Right atrium auricular region (tissue), 2 donors: ENCODE measurements around the gene NUDCD3. TPM values are rescaled to one million over a fixed set of nuclear protein-coding genes. Genes with fewer than 3 reads are reported as not detected.

Source experiments
- DNase-seq: peaks from one replicate; pipeline ENCODE4 v3.0.0-alpha.2; 2019; ENCODE audit warnings: low spot score
- H3K27ac ChIP-seq, 2 donors: fragments of 200-600 bp; sonication (generic); 1 replicate in 1 of 2; 2 replicates in 1 of 2; pipeline ENCODE4 v1.5.1; 2016 to 2019
- H3K27me3 ChIP-seq, 2 donors: fragments of 200-600 bp; sonication (generic); one replicate each; pipeline versions ENCODE4 v1.5.1 to v1.6.0; 2017 to 2019
- H3K36me3 ChIP-seq: fragments of 200-600 bp; sonication (generic); one replicate; pipeline ENCODE4 v1.5.1; 2016
- H3K4me1 ChIP-seq, 2 donors: fragments of 200-600 bp; sonication (generic); one replicate each; pipeline versions ENCODE4 v1.5.1 to v1.6.0; 2017 to 2019
- H3K4me3 ChIP-seq, 2 donors: fragments of 200-600 bp; sonication (generic); 1 replicate in 1 of 2; 2 replicates in 1 of 2; pipeline ENCODE4 v1.5.1; 2017 to 2019; ENCODE audit warnings: mild to moderate bottlenecking in 1 of 2, moderate library complexity in 1 of 2
- H3K9me3 ChIP-seq, 2 donors: fragments of 200-600 bp; sonication (generic); one replicate each; pipeline ENCODE4 v1.5.1; 2019
- total RNA-seq, 2 donors: library from RNA; depleted of rRNA; stranded (reverse); fragments of >200 nt; gene quantifications; one replicate each; pipeline ENCODE4 v1.1.0, GENCODE V29; 2016
- TF ChIP-seq, protein P1 (sequence below), 2 donors: fragments of 200-600 bp; sonication (generic); IDR thresholded peaks; one replicate each; pipeline ENCODE4 v1.5.1; 2019; ENCODE audit warnings: antibody characterized with exemption in 2 of 2

NUDCD3 gene
- total RNA-seq, 2 donors from 2014 or later, result 50.6 to 53.3 TPM

DNA sequence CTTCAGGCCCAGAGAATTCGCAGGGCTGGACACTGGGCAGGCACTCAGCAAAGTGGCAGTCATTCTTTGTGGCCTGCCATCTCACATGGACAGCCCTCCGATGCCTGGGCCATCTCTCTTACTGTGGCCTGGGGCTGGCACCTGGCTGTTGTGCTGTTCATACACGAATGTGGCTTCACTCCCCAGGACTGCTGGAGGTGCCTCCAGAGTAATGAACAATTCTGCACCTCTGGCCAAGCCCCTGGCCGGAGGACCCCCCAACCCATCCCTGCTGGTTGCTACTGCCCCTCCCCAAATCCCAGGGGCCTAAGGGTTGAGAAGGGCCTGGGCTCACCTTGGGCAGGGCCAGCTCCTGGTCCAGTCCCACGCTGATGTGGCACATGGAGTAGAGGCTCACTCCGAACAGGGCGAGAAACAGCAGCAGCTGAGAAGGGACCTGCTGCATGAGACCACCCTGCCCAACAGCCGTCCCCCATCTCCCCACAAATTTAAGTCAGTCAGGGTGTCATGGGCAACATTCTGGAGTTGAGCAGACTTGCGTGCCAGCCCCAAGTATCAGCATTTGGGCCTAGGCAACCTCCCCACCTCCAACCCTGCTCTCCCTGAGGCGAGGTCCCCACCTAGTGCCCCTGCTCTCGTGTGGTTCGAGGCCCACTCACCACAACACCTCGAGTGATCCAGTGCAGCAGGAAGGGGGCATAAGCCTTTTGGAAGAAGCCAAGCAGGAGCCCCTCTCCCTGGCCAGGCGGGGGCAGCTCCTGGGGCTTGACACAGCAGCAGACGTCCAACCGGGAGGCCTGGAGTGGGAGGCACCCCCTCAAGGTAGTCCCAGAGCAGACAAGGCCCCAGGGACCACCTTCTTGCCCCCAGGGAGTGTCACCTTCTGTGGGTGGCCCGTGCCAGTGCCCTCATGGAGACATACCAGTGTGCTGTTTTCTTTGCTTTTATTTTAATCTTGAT is 41.2 kb upstream of the NUDCD3 start:
- Histone ChIP-seq H3K27me3 (no peaks in the 10 kb centered on the region), H3K9me3 (peaks cover 0 to 14% of the 10 kb centered on the region in 2 donors), H3K4me1 (no peaks in the 10 kb centered on the region), H3K4me3 (no peak overlapping the region), H3K27ac (no peak overlapping the region), H3K36me3 (no peaks in the 10 kb centered on the region)
- no peak for DNase-seq
- TF ChIP-seq, protein P1, sequence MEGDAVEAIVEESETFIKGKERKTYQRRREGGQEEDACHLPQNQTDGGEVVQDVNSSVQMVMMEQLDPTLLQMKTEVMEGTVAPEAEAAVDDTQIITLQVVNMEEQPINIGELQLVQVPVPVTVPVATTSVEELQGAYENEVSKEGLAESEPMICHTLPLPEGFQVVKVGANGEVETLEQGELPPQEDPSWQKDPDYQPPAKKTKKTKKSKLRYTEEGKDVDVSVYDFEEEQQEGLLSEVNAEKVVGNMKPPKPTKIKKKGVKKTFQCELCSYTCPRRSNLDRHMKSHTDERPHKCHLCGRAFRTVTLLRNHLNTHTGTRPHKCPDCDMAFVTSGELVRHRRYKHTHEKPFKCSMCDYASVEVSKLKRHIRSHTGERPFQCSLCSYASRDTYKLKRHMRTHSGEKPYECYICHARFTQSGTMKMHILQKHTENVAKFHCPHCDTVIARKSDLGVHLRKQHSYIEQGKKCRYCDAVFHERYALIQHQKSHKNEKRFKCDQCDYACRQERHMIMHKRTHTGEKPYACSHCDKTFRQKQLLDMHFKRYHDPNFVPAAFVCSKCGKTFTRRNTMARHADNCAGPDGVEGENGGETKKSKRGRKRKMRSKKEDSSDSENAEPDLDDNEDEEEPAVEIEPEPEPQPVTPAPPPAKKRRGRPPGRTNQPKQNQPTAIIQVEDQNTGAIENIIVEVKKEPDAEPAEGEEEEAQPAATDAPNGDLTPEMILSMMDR (IDR thresholded peaks at IDR 0.05), result no peak

DNA sequence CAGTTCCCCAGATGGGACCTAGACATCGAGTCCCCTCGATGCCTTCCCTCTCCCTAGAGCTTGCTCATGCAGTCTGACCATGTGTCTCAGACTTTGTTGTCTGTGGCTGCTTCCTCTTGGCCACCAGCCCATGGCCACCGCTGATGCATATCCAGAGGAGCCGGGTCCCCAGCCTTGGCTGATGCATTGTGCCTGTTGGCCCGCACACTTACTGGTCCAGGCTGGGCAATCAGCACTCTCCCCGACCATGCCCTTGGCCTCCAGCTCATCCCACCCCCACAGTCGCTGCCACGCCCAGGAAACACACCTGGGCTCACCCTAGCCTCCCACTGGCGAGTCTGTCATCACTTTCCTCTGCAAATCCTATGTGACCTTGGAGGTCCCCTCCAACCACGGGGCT is 40.5 kb upstream of the NUDCD3 start:
- TF ChIP-seq, protein P1 (IDR thresholded peaks at IDR 0.05), result no peak
- no peaks in the 10 kb centered on the region for H3K4me1 ChIP-seq
- peaks cover 0 to 21% of the 10 kb centered on the region in 2 donors for H3K9me3 ChIP-seq
- H3K27me3 ChIP-seq, result no peaks in the 10 kb centered on the region
- DNase-seq, result no peak
- no peak overlapping the region for H3K27ac ChIP-seq
- H3K4me3 ChIP-seq, result no peak overlapping the region
- H3K36me3 ChIP-seq, result no peaks in the 10 kb centered on the region

- no peaks in the 10 kb centered on the region for H3K36me3 ChIP-seq
- no peaks in the 10 kb centered on the region for H3K4me1 ChIP-seq
- no peak overlapping the region for H3K27ac ChIP-seq
- H3K27me3 ChIP-seq, result no peaks in the 10 kb centered on the region
- no peak overlapping the region for H3K4me3 ChIP-seq
- no peak for DNase-seq
- TF ChIP-seq, protein P1 (IDR thresholded peaks at IDR 0.05), result no peak
- H3K9me3 ChIP-seq, result peaks cover 0 to 40% of the 10 kb centered on the region in 2 donors
Measured at GRCh38 chr7:44524811-44525388, 34.4 kb upstream of the NUDCD3 start.

- Histone ChIP-seq H3K4me3 (no peak overlapping the region), H3K36me3 (no peaks in the 10 kb centered on the region), H3K4me1 (no peaks in the 10 kb centered on the region), H3K9me3 (peaks cover 0 to 31% of the 10 kb centered on the region in 2 donors), H3K27me3 (no peaks in the 10 kb centered on the region), H3K27ac (no peak overlapping the region)
- DNase-seq, result no peak
- TF ChIP-seq, protein P1 (IDR thresholded peaks at IDR 0.05), result no peak
Measured at GRCh38 chr7:44522315-44522714, 31.9 kb upstream of the NUDCD3 start.

GRCh38 chr7:44521347-44522095 is 31.1 kb upstream of the NUDCD3 start:
- H3K4me1 ChIP-seq, result no peaks in the 10 kb centered on the region
- TF ChIP-seq, protein P1 (IDR thresholded peaks at IDR 0.05), result no peak
- no peak overlapping the region for H3K27ac ChIP-seq
- no peak for DNase-seq
- H3K36me3 ChIP-seq, result no peaks in the 10 kb centered on the region
- H3K27me3 ChIP-seq, result no peaks in the 10 kb centered on the region
- H3K9me3 ChIP-seq, result peaks cover 0 to 25% of the 10 kb centered on the region in 2 donors
- no peak overlapping the region for H3K4me3 ChIP-seq
